Glutamatergic neuron (in vitro differentiated cells): Measurements from ENCODE around the gene EVC. TPM values are rescaled to one million over a fixed set of nuclear protein-coding genes. Genes with fewer than 3 reads are reported as not detected.

Experiments used
- DNase-seq: peaks from one replicate; pipeline ENCODE4 v3.0.0; 2022
- H3K27ac Mint-ChIP-seq: one replicate; pipeline ENCODE4 v1.8.0; 2020; ENCODE audit warnings: mild to moderate bottlenecking, mixed read lengths, inconsistent platforms; ENCODE audit not compliant: unreplicated experiment
- H3K27me3 Mint-ChIP-seq: one replicate; pipeline ENCODE4 v1.8.0; 2020; ENCODE audit warnings: mild to moderate bottlenecking, moderate library complexity, mixed read lengths, inconsistent platforms; ENCODE audit not compliant: unreplicated experiment
- H3K36me3 Mint-ChIP-seq: one replicate; pipeline ENCODE4 v1.8.0; 2020; ENCODE audit warnings: mild to moderate bottlenecking, mixed read lengths, inconsistent platforms; ENCODE audit not compliant: unreplicated experiment
- H3K4me1 Mint-ChIP-seq: one replicate; pipeline ENCODE4 v1.8.0; 2020; ENCODE audit warnings: mild to moderate bottlenecking, low read depth, mixed read lengths, inconsistent platforms; ENCODE audit not compliant: unreplicated experiment
- H3K4me3 Mint-ChIP-seq: one replicate; pipeline ENCODE4 v1.8.0; 2020; ENCODE audit warnings: mild to moderate bottlenecking, mixed read lengths, inconsistent platforms; ENCODE audit not compliant: unreplicated experiment
- H3K9me3 Mint-ChIP-seq: one replicate; pipeline ENCODE4 v1.8.0; 2020; ENCODE audit warnings: mild to moderate bottlenecking, moderate library complexity, mixed read lengths, inconsistent platforms; ENCODE audit not compliant: unreplicated experiment
- CTCF ChIP-seq: fragments of 200-600 bp; sonication (generic); IDR thresholded peaks from one replicate; pipeline ENCODE4 v1.5.0; 2021; ENCODE audit not compliant: partially characterized antibody, unreplicated experiment
- long read RNA-seq: library from polyadenylated mRNA; unstranded; transcript quantifications from one replicate; pipeline ENCODE4 v2.0.0, GENCODE V29; 2020; ENCODE audit not compliant: unreplicated experiment
- total RNA-seq: library from RNA; stranded (reverse); fragmentation: NEBNext Ultra II Directional; extraction: Animal tissue kit (Norgen Biotek cat#: 25700); gene quantifications from one replicate; pipeline ENCODE4 v1.2.1, GENCODE V29; 2021; ENCODE audit not compliant: unreplicated experiment

Gene EVC
- 6.7 TPM for total RNA-seq
- long read RNA-seq, partial matches to known transcripts, result 0 of 2 reads
- long read RNA-seq, other reads (novel, unspliced or antisense), result 2 of 2 reads

GRCh38 chr4:5710961-5711478 lies at the start of gene EVC:
Gene EVC, plus strand, starts transcription at chr4:5711201. Its CDS starts 180 bp downstream, at chr4:5711381.
- Mint-ChIP-seq H3K4me1 (peaks cover 7% of the 10 kb centered on the region), H3K36me3 (peaks cover 9% of the 10 kb centered on the region), H3K27me3 (peaks cover 9% of the 10 kb centered on the region), H3K27ac (peak within 1 kb of the TSS; percentile 28), H3K9me3 (peaks cover 13% of the 10 kb centered on the region), H3K4me3 (peak within 1 kb of the TSS; percentile 92)
- DNase-seq, result peak; percentile 74
- TF ChIP-seq CTCF, result peak; percentile 5

- H3K9me3 Mint-ChIP-seq, result no peaks in the 10 kb centered on the region
- DNase-seq, result no peak
- H3K4me3 Mint-ChIP-seq, result no peak overlapping the region
- TF ChIP-seq CTCF, result no peak
- no peaks in the 10 kb centered on the region for H3K27me3 Mint-ChIP-seq
- H3K4me1 Mint-ChIP-seq, result no peaks in the 10 kb centered on the region
- H3K27ac Mint-ChIP-seq, result no peak overlapping the region
- H3K36me3 Mint-ChIP-seq, result peaks cover 4% of the 10 kb centered on the region
Measured at GRCh38 chr4:5661237-5661636, 49.8 kb upstream of the EVC start.

GRCh38 chr4:5662555-5662954 lies 48.4 kb upstream of the EVC start:
- Mint-ChIP-seq H3K27ac (no peak overlapping the region), H3K27me3 (no peaks in the 10 kb centered on the region), H3K36me3 (no peaks in the 10 kb centered on the region), H3K4me1 (no peaks in the 10 kb centered on the region), H3K9me3 (no peaks in the 10 kb centered on the region), H3K4me3 (no peak overlapping the region)
- TF ChIP-seq CTCF, result no peak
- no peak for DNase-seq

GRCh38 chr4:5664778-5665177 lies 46.2 kb upstream of the EVC start:
- TF ChIP-seq CTCF, result no peak
- H3K27ac Mint-ChIP-seq, result no peak overlapping the region
- peaks cover 4% of the 10 kb centered on the region for H3K36me3 Mint-ChIP-seq
- no peaks in the 10 kb centered on the region for H3K4me1 Mint-ChIP-seq
- no peaks in the 10 kb centered on the region for H3K9me3 Mint-ChIP-seq
- no peak overlapping the region for H3K4me3 Mint-ChIP-seq
- H3K27me3 Mint-ChIP-seq, result no peaks in the 10 kb centered on the region
- no peak for DNase-seq

- Mint-ChIP-seq H3K4me3 (no peak overlapping the region), H3K9me3 (no peaks in the 10 kb centered on the region), H3K27ac (no peak overlapping the region), H3K4me1 (no peaks in the 10 kb centered on the region), H3K36me3 (peaks cover 4% of the 10 kb centered on the region), H3K27me3 (no peaks in the 10 kb centered on the region)
- TF ChIP-seq CTCF, result no peak
- DNase-seq, result no peak
Measured at GRCh38 chr4:5666741-5667140, 44.3 kb upstream of the EVC start.
